ENCODE results near the gene ANKRD52. TPM values are rescaled to one million over a fixed set of nuclear protein-coding genes. Genes with fewer than 3 reads are reported as not detected.
"Not testable (repeated sequence)": the region's sequence is repeated elsewhere in the genome, so short reads cannot be mapped to it uniquely, and the experiment has no call there.

ANKRD52 gene
- total RNA-seq, 1 donor from 2014 or later, result 19.8 TPM

DNA sequence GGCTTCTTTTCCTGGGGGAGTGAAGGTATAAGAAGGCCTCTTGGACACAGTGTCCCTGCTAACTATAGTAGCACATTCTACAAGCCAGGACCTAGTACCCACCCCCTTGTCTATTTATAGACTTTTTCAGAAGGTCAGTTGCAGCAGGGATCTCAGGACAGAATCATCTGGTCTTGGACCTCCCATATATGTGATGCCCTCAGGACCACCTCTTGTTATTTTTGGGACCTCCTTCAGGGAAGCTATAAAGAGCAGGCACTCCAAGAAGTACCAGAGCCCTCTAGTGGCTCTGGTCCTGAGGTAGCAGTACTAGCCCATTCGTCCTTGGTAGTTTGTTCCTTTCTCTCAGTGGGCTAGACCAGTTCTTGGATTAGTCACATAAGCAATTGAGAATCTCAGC, 12.8 kb upstream of the ANKRD52 start:
- ATAC-seq, result peak; percentile 17

DNA sequence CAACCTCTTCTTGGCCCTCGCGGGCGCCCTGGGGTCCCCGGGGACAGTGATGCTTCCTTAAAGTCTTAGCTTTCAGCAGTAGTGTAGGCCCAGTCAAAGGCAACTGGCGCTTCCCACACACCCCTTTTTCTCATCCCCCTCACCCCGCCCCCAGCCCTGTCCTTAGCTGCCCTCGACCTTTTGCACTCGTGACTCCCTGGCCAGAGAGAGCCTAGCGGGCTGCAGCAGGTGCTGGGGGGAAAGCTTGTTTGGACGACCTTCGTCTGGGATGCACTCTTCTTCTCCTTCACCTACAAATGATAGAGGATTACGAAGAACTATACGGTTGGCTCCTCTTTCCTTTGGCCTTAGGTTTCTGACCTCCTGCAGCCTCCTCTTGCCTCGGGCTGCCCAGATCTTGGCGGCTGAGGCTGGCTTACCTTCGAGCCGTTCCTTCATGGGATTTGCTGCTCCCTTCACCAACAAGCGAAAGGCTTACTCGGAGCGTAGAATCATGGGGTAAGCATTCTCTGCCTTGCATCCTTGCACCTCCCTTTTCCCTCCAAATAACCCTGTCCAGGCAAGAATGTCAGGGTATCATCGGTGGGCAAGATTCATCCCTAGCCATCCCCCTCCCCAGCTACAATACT, 9.4 kb upstream of the ANKRD52 start:
- ATAC-seq, result peak; percentile 9

DNA sequence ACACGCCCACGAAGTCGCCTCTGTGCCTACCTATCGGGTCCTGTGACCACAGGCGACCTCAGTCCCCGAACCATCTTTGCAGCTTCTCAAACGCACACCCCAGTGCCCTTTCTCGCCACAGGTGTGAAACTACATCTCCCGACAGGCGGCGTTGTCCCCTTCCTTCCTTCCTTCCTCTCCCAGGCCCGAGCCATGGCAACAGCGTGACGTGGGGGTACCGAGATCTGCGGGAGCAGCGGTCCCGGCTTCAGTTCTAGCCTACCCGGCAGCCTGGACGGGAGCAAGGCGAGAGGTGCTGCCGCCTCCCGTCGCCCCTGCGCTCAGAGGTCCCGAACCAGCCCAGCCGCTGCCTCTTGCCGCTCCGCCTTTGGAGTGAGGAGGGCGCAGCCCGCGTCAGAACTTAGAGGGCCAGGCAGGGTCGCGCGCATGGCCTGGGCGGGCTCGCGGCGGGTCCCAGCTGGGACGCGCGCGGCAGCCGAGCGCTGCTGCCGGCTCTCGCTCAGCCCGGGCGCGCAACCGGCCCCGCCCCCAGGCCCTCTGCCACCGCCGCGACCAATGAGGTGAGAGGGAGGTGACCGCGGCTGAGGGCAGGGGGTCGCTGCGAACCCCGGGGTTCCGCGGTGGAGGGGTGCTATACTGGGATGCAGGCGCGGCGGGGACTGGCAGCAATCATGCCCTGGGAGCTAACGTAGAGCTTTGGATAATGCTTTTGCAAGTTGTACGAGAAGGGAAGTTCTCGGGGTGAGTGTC, 8.7 kb upstream of the ANKRD52 start, which contains the start of gene COQ10A:
Gene COQ10A, plus strand, starts transcription at position 250 of the 750 bp plus-strand sequence. Its CDS starts 177 bp downstream, at position 427.
- peak; percentile 89 for ATAC-seq

DNA sequence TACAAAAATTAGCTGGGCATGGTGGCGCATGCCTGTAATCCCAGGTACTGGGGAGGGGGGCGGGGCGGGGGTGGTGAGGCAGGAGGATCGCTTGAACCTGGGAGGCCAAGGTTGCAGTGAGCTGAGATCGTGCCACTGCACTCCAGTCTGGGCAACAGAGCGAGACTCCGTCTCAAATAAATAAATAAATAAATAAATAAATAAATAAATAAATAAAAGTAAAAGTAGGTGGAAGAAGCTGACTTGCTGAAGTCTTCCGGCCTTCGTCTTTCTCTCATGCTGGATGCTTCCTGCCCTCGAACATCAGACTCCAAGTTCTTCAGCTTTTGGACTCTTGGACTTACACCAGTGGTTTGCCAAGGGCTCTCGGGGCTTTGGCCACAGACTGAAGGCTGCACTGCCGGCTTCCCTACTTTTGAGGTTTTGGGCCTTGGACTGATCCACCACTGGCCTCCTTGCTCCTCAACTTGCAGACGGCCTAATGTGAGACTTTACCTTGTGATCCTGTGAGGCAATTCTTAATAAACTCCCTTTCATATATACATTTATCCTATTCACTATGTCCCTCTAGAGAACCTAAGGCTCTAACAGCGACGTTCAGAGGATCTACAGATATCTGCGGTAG, 8.0 kb upstream of the ANKRD52 start:
- ATAC-seq, result not testable (repeated sequence)

DNA sequence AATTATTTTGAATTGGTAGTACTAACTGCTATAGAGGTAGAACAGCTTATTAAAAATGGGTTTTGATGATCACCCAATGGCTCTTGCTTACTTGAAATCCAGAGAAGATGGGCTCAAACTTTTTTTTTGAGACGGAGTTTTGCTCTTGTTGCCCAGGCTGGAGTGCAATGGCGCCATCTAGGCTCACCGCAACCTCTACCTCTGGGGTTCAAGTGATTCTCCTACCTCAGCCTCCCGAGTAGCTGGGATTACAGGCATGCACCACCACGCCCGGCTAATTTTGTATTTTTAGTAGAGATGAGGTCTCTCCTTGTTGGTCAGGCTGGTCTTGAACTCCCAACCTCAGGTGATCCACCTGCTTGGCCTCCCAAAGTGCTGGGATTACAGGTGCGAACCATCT, 4.8 kb upstream of the ANKRD52 start:
- ATAC-seq, result not testable (repeated sequence)

DNA sequence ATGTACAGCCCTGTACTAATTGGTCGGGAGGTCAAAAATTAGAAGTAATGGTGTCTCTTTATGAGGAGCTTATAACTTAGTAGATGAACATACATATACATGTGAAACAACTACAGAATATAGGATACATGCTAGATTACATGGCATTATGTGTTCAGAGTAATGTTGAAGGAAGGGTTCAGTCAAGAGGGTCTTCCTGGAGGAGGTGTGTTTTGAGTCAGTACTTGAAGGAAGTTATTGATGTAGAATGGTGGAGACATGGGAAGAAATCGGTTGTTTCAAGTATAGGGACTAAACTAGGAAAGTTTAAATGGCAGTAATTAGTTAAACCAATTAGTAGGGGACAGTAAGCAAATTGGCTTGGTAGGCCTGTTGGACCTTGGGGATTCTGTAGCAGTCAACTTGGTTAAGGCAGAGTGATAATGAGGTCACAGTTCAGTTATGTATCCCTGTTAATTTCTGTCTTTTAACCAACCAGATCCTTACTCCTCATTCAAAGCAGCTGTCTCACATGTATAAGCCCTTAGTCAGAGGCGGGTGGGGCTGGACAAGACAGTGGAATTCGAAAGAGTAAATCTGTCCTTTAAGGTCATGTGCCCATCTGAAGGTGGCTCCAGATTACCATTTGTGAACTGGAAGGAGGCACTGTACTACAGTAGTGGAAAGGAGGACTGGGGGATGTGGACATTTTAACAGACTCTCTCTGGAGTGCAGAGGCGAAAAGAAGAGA, 3.5 kb upstream of the ANKRD52 start:
- peak; percentile 67 for ATAC-seq

DNA sequence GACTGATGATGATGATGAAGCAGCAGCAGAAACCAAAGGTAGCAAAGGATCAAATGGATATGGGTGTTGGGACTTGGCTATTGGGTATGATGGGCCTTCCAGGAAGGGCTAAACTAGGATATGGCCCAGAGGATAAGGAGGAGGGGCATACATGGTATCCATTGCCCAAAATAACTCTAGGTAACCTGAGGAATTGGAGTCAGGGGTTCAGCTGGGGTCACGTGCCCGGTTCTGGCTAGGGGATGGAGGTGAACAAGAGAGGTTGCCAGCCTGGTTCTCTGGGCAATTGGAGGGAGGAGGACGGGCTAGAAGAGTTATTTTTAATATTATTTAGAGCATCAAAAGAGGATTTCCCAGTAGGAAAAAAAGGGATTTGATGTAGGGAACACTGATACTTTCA, 2.7 kb upstream of the ANKRD52 start:
- ATAC-seq, result no peak

DNA sequence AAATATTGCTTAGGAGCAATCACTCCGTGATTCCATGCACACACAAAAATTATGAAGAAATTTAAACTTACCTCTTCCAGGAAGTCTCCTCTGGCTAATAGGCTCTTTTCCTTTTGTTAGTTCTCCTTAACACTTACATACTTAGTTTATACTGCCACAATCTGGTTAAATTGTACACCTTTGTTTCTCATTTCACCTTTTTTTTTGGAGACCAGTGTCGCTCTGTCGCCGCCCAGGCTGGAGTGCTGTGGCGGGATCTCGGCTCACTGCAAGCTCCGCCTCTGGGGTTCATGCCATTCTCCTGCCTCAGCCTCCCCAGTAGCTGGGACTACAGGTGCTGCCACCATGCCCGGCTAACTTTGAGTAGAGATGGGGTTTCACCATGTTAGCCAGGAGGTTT, 2.2 kb upstream of the ANKRD52 start:
- no peak for ATAC-seq

DNA sequence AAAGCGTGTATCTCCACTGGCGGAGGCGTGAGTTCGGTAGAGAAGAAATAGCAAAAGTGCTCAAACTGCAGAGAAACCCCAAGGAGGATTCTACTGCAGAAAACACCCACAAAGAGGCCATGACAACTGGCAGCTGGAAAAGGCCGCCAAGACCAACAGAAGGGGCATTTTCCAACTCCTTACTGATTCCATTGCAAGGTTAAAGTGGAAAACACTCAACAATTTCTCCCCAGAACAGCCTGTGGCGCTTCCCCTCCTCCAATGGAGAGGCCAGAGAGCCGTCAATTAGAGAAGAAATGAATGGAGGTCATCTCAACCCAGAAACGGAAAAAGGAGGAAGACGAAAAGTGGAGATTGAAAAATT, 618 bp upstream of the ANKRD52 start:
- ATAC-seq, result no peak

DNA sequence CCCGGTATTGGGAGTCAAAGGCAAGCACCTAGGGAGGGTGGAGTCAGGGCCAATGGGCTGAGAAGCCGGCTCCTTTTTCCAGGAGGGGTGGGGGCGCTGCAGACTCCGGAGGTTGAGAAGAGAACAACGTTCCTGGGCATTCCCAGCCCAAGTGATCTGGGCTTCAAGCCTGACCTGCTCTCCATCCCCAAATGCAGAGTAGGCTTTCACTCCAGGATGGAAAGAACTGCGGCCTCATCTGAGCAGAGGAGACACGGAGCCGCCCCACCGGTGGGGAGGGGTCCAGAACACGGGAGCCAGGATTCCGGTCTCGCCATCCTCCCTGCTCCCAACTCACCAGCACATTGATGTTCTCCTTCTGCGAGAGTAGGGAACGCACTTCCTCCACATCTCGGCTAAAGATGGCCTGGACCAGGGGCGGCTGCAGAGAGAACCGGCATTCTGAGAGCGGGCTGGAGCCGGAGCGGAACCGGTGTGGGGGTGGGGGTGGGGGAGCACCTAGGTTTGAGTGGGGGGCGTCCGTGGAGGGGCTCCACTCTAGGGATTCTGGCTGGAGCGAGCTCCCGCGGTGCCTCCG, 605 bp downstream of the ANKRD52 start:
- ATAC-seq, result peak; percentile 6

DNA sequence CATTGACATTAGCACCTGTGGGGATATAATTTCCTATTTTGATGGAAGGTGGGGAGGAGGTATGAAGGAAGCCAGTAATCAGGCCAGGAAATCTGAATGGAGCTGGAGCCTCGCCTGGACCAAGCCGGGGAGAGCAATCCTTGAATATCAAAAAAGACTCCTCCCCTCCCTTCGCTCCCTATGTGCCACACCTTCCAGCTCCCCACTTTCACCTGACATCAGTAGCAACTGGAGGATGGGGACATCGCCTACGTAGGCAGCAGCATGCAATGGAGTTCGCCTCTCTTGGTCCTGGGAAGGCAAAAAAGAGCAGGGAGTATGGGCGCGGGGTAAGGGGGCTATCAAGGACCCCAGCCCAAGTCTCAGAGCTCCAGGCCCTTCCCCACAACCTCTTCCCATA, 1.1 kb downstream of the ANKRD52 start:
- ATAC-seq, result no peak

DNA sequence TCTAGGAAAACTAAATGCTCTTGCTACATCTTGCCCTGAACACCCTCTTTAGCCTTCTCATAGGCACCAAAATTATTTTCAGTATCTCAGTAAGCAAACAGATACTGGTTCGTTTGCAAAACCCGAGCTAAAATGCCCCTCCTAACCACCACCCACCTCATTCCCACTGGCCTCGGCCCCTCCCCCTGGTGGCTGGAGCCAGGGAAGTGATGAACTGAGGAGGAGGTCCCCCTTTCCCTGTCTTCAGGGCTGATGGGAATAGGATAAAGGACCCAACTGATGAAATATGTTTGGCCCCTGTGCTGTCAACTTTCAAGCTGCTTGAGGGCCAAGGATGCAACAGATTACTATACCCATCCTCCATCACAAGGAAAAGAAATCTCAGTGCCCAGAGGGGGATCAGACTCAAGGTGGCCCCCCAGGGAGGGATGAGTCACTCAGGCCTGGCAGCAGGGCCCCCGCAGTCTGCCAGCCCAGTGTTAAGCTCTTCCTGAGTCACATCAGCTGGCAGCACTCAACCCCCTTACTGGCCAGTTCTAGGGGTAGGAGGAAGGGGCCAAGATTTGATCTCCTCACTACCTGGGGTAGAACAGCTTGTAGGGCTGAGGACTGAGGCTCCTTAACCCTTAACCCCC, 1.7 kb downstream of the ANKRD52 start:
- ATAC-seq, result no peak

DNA sequence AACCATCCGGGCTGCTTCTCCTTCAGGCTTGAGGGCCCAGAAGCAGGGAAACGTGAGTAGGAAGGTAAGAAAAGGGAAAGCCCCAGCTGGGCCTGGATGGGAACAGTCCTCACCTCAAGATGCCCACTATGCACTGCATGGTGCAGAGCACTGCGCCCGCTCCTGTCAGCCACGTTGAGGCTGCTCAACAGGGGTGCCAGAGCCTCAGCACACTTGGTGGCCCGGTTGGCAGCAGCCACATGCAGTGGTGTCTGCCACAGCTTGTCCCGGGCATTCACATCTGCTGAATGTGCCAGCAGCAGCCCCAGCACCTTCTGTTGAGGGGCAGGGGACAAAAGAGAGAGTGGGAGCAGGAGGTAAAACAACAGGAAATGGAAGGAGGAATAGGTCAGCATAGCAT, 2.5 kb downstream of the ANKRD52 start:
- no peak for ATAC-seq

DNA sequence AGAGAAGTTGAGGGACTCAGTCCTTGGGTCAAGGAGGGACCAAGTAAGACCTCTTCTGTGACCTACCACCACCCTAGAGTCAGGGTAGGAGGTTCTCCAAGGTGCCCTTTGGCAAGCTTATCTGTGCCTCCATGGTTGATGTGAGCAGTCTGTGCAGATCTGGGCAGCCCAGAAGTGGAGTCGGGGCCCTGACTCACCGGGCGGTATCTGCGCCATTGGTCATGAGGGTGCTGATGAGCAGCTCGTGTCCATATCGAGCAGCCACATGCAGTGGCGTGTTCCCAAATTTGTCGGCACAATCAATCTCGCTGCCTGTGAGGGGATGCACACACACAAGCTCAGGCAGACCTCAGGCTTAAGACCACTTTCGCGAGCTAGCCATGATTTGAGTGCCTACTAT, 5.1 kb downstream of the ANKRD52 start:
- ATAC-seq, result no peak

DNA sequence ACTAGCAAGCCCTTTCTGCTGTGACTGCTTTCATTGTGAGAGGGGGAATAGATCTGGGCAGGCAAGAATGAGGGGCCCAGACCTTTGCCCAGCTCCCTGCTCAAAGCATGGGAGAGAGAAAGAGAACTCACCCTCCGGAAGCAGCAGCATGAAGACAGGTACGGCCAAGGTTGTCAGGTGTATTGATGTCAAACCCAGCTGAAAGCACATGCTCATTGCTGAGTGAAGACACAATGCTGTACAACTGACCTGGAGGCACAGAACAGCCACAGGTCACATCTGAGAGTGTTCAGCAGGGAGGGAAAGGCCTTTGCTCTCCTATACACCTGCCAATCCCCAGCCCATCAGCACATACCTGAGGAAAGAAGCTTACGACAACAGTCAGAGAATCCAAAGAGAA, 5.5 kb downstream of the ANKRD52 start:
- ATAC-seq, result no peak

DNA sequence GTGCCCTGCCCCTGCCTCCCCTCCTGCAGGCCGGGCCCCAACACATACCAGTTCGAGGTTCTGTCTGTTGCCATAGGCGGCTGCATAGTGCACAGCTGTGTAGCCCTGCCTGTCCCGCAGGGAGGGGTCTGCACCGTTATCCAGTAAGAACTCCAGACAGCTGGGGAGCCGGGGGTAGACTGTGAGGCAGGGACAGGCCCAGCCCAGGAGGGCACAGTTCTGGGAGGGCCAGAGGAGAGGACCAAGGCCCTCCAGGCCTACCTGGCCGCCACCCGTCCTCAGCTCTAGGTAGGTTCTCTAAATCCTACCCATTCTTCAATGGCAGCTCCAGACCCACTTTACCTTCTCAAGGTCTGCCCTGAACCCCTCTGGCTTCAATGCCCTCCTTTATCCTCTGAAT, 9.5 kb downstream of the ANKRD52 start:
- no peak for ATAC-seq

DNA sequence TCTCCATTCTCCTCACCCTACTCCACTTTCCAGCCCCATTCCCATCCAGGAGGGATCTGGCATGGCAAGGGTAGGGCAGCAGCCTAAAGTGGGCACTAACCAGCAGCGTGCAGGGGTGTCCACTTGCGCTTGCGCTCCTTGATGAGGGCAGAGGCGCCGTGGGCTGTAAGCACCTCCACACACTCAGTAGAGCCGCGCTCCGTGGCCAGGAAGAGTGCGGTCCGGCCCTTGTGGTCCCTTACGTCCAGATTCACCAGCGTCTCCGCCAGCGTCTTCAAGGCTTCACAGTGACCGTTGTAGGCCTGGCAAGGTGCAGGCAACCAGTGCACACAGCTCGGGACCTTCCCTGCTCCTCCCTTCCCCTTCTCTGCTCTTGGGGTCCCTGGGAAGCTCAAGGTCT, 10.3 kb downstream of the ANKRD52 start:
- ATAC-seq, result no peak

DNA sequence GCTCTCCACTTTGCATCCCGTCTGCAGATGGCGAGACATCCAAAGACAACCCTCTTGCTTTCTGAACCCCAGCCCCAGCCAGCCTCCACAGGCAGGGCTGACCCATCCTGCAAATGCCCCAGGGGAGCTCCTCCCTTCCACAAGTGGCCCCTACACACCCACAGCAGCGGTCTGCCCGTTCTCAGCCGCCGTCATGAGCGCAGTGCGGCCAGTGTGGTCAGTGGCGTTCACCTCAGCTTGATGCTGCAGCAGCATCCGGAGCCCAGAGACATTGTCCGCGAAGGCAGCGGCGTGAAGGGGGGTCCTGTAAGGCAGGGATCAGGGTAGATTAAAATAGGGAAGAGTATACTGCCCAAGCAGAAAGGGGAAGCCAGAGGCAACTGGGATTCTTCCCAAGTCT, 13.7 kb downstream of the ANKRD52 start:
- ATAC-seq, result no peak

DNA sequence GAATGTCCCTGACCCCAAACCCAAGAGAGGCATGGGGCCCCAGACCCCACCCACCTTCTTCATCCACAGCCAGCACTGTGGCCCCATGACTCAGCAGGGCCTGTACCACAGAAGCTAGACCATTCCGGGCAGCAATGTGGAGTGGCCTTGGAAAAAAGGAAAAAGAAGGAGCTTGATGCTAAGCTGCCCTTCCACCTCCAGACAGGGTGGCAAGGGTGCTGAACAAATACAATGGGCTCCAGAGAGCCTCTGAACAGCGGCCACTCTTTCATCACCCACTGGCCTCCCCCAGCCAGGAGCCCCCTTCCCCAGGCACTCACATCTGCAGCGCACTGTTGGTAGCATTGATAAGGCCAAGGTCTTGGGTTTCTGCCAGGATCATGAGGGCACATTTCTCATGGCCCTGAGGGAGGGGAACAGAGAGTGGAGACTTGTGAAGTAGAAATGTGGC, 14.4 kb downstream of the ANKRD52 start:
- no peak for ATAC-seq

DNA sequence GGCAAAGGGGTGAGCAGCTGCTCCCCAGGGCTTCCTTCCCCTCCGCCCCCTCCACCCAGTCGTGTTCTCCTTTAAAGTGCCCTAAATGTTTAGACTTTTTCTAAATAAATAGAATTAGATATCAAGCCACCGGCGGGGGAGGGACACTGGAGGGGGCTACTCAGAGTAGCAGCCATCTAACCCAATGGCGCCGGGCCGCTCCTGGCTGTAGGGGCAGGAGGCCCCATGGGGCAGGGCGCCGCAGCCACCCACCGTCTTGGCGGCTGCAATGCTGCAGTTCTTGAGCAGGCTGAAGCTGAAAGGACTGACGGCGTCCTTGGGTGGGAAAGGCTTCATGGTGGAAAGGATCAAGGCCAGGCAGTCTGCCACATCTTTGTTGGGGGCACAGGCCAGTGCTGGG, 15.2 kb downstream of the ANKRD52 start:
- no peak for ATAC-seq

DNA sequence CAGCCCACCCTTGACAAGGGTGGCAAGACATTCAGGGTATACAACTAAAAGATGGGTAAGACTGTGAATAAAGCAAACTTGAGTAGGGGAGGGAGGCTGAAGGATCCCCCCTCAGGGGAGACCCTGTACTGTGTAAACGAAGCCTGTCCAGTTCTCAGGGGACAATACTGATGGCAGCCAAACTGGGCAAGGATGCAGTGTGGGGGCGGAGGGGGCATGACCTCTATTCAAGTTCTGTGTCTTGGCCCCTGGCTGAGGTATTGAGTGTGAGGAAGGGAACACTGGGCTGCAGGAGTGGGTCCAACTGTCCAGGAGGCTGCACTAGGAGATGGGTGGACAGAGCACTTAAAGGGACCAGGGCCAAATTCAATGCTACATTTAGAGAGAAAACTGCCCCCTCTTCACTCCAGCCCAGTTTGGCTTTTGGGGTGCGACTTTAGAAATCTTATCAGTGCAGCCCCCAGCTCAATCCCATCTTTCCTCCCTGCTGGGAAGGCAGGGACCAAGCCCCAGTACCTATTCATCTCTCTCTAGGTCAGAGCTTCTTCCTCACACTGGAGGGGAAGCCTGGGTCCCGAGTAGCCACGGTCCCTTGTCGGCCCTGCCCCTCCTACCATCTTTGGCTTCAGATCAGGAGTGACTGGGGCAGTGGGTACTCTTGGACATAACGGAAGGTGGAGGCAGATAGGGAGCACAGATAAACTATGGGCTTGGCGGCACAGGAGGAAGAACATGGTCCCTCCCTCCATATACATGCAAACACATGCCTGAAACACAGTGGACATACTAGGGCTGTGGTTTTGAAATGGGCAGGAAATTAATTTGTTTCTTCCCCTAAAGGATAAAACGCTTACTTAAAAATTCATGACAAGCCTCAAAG, 16.5 kb downstream of the ANKRD52 start:
- no peak for ATAC-seq
